ENCODE results near the gene ZFYVE21. TPM values are rescaled to one million over a fixed set of nuclear protein-coding genes. Genes with fewer than 3 reads are reported as not detected.
A peak's percentile ranks its signal among the peaks of the same experiment; 100 is the strongest.

Gene ZFYVE21
- total and polyA plus RNA-seq, 7 donors = 14.0 to 27.1 (median 19.9) TPM

DNA sequence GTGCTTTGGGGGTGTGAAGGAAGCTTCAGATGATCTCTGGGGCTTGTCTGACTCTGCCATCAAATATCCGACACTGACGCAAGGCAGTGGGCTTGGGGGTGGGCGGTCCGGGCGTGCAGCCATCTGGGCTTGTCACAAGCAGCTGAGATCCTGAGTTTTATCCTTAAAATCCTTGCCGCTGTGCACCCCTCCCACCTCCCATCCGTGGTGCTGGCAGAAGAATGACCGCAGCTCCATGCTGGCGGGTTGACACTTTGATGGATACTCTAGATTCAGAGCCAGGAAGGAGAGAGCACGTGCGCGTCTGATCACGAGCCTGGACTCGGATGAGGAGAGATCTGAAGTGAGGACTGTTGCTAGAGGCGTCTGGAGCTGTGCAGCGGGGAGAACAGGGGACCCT is 3.0 kb downstream of the ZFYVE21 start:
- Histone ChIP-seq H3K9me3 (no peaks in the 10 kb centered on the region), H3K4me1 (peaks cover 61% of the 10 kb centered on the region), H3K27me3 (ENCODE audit: insufficient read depth in 3 of 3, low read length in 2 of 3) (no peaks in the 10 kb centered on the region), H3K36me3 (ENCODE audit: insufficient read depth in 1 of 2, low read depth in 1 of 2) (no peaks in the 10 kb centered on the region), H3K4me3 (no peak overlapping the region), H3K27ac (no peak overlapping the region)
- 53 to 66% (median 62%) methylated on average over 16 of the region's 16 CpGs for WGBS, 3 donors
- ATAC-seq (no peak), DNase-seq (peak in 1 of 2 donors; percentile 53)
- TF ChIP-seq, protein P1, sequence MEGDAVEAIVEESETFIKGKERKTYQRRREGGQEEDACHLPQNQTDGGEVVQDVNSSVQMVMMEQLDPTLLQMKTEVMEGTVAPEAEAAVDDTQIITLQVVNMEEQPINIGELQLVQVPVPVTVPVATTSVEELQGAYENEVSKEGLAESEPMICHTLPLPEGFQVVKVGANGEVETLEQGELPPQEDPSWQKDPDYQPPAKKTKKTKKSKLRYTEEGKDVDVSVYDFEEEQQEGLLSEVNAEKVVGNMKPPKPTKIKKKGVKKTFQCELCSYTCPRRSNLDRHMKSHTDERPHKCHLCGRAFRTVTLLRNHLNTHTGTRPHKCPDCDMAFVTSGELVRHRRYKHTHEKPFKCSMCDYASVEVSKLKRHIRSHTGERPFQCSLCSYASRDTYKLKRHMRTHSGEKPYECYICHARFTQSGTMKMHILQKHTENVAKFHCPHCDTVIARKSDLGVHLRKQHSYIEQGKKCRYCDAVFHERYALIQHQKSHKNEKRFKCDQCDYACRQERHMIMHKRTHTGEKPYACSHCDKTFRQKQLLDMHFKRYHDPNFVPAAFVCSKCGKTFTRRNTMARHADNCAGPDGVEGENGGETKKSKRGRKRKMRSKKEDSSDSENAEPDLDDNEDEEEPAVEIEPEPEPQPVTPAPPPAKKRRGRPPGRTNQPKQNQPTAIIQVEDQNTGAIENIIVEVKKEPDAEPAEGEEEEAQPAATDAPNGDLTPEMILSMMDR (IDR thresholded peaks at IDR 0.05) = no peak
- intact Hi-C loops (cut with DNase I) = no loop called here

- TF ChIP-seq, protein P1 (IDR thresholded peaks at IDR 0.05) = no peak
- Histone ChIP-seq H3K4me3 (no peak overlapping the region), H3K27ac (peak overlapping the region; percentile 71), H3K9me3 (no peaks in the 10 kb centered on the region), H3K36me3 (ENCODE audit: insufficient read depth in 1 of 2, low read depth in 1 of 2) (no peaks in the 10 kb centered on the region), H3K27me3 (ENCODE audit: insufficient read depth in 3 of 3, low read length in 2 of 3) (no peaks in the 10 kb centered on the region), H3K4me1 (peaks cover 72% of the 10 kb centered on the region)
- intact Hi-C loops (cut with DNase I) = no loop called here
- DNase-seq (no peak), ATAC-seq (no peak)
- 45 to 71% (median 49%) methylated on average over 8 of the region's 8 CpGs for whole genome bisulfite sequencing, 3 donors
These were observed 4.1 kb downstream of the ZFYVE21 start for GRCh38 chr14:103719751-103720150.

- H3K27ac ChIP-seq = peak overlapping the region; percentile 50
- peak in 3 of 4 donors; percentile 57 to 79 (median 75) for ATAC-seq
These were observed 5.9 kb downstream of the ZFYVE21 start for GRCh38 chr14:103721334-103722120.

GRCh38 chr14:103723748-103724081 is 8.1 kb downstream of the ZFYVE21 start:
- Histone ChIP-seq H3K4me3 (no peak overlapping the region), H3K4me1 (peaks cover 60% of the 10 kb centered on the region), H3K27ac (peak overlapping the region; percentile 55), H3K27me3 (ENCODE audit: insufficient read depth in 3 of 3, low read length in 2 of 3) (no peaks in the 10 kb centered on the region), H3K9me3 (no peaks in the 10 kb centered on the region), H3K36me3 (ENCODE audit: insufficient read depth in 1 of 2, low read depth in 1 of 2) (peaks cover 0 to 20% of the 10 kb centered on the region in 2 donors)
- intact Hi-C loops (cut with DNase I) = no loop called here
- 68 to 86% (median 68%) methylated on average over 7 of the region's 7 CpGs for WGBS, 3 donors
- TF ChIP-seq, protein P1 (IDR thresholded peaks at IDR 0.05) = no peak
- DNase-seq = no peak
- no peak for ATAC-seq

More at GRCh38 chr14:103721334-103722120, 5.9 kb downstream of the ZFYVE21 start:
- Histone ChIP-seq H3K4me3 (no peak overlapping the region), H3K36me3 (ENCODE audit: insufficient read depth in 1 of 2, low read depth in 1 of 2) (peaks cover 0 to 8% of the 10 kb centered on the region in 2 donors), H3K27me3 (ENCODE audit: insufficient read depth in 3 of 3, low read length in 2 of 3) (no peaks in the 10 kb centered on the region), H3K9me3 (no peaks in the 10 kb centered on the region), H3K4me1 (peaks cover 73% of the 10 kb centered on the region)
- intact Hi-C loops (cut with DNase I) = no loop called here
- TF ChIP-seq, protein P1 (IDR thresholded peaks at IDR 0.05) = no peak
- peak in 1 of 2 donors; percentile 61 for DNase-seq
- WGBS, 3 donors = 83 to 90% (median 83%) methylated on average over 26 of the region's 26 CpGs
